T1000 (cell line): ENCODE data around the gene DDX28.
"Not testable (repeated sequence)": the region's sequence is repeated elsewhere in the genome, so short reads cannot be mapped to it uniquely, and the experiment has no call there.

ENCODE experiments used
- DNase-seq: peaks from one replicate; lab custom pipeline; 2025; ENCODE audit warnings: mixed read lengths; lab: John Stamatoyannopoulos, UW

DDX28 gene

GRCh38 chr16:68037841-68038597, 15.0 kb upstream of the DDX28 start:
- no peak for DNase-seq

GRCh38 chr16:68035227-68035626, 12.2 kb upstream of the DDX28 start:
- no peak for DNase-seq

GRCh38 chr16:68033101-68033500, 10.1 kb upstream of the DDX28 start:
- DNase-seq: no peak

- no peak for DNase-seq
Observed at GRCh38 chr16:68031951-68032350, 8.9 kb upstream of the DDX28 start.

- not testable (repeated sequence) for DNase-seq
Observed at GRCh38 chr16:68030108-68030507, 7.1 kb upstream of the DDX28 start.

- no peak for DNase-seq
Observed at GRCh38 chr16:68028996-68029395, 6.0 kb upstream of the DDX28 start.

GRCh38 chr16:68022278-68022727, 729 bp downstream of the DDX28 start:
- DNase-seq: no peak

GRCh38 chr16:68021490-68021889, 1.5 kb downstream of the DDX28 start:
- no peak for DNase-seq

GRCh38 chr16:68019167-68019680, 3.8 kb downstream of the DDX28 start:
- DNase-seq: no peak

- DNase-seq: no peak
Observed at GRCh38 chr16:68015681-68016080, 7.4 kb downstream of the DDX28 start, which contains the start of gene DPEP2NB. TSS of gene DPEP2NB (minus strand) at chr16:68015911. CDS start at chr16:68015770, 141 bp downstream.

GRCh38 chr16:68013440-68013839, 9.6 kb downstream of the DDX28 start:
- no peak for DNase-seq

- not testable (repeated sequence) for DNase-seq
Observed at GRCh38 chr16:68009872-68010271, 13.2 kb downstream of the DDX28 start.

- DNase-seq: no peak
Observed at GRCh38 chr16:68009157-68009735, 13.8 kb downstream of the DDX28 start.

GRCh38 chr16:68005786-68006286, 17.2 kb downstream of the DDX28 start:
- no peak for DNase-seq

- no peak for DNase-seq
Observed at GRCh38 chr16:68005211-68005610, 17.8 kb downstream of the DDX28 start.

- no peak for DNase-seq
Observed at GRCh38 chr16:68003031-68003430, 20.0 kb downstream of the DDX28 start.

GRCh38 chr16:68000450-68000849, 22.6 kb downstream of the DDX28 start:
- no peak for DNase-seq

- DNase-seq: no peak
Observed at GRCh38 chr16:67999985-68000384, 23.0 kb downstream of the DDX28 start.

- not testable (repeated sequence) for DNase-seq
Observed at GRCh38 chr16:67998779-67999688, 24.0 kb downstream of the DDX28 start, which contains the start of gene DPEP2. TSS of gene DPEP2 (minus strand) at chr16:67999484. CDS start at chr16:67993212, 6,272 bp downstream.

- DNase-seq: not testable (repeated sequence)
Observed at GRCh38 chr16:67998231-67998778, 24.7 kb downstream of the DDX28 start.

GRCh38 chr16:67996666-67997065, 26.4 kb downstream of the DDX28 start:
- no peak for DNase-seq

GRCh38 chr16:67995423-67995822, 27.6 kb downstream of the DDX28 start:
- DNase-seq: no peak
